ENCODE data around the gene RAPGEF3.

RAPGEF3 gene

DNA sequence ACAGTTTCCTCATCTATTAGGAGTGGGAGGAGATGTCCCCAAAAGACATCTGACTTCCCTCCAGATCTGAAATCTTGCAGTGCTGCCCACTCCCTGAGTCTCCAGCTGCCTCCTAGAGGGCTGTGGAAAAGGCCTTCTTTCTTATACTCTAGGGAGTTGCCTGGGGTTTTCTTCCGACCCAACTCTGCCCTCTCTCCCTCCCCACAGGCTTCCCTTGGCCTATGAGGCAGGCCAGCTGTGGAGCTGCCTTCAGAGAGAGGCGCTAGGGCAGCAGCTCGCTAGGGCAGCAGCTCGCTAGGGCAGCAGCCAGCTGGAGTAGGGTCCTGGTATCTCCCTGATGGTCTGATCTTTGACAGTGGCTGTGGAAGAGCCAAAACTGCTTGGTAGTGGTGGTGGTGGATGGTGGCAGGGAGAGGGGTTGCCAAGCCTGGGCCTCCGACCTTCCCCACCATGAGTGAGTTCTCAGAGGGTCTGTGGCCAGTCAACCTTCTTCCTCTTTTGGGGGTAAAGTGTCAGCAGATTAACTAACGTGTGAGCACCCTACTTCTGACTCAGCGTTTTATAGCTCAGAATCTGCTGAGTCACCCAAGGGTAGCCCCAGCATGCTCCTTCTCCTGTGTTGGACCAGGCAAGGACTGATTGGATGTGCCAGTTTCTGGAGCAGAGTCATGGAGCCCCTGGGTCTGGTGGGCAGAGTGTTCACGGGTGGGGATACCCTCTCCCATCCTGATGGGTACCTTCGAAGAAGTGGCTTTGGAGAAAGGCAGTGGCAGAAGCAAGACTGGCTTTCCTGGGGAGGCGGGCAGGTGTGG lies 16.6 kb upstream of the RAPGEF3 start:
- DNase-seq = no peak

DNA sequence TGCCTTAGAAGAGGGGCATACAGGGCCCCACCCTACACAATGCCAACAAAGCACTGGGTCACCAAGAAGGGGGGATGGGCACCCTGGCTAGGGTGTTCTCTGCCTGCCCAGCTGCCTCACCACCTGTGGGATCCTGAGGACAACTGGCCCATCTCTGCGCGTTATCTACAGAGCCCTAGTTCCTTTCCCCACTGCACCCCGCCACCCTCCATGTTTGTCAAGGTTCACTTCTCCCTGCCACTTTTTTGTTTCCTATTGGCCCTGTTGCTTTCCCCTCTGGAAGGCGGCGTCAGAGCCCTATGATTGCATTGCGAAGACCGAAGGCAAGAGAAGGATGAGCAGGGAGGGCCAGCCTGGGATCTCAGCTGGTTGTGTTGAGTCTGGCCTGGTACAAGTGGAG lies 16.0 kb upstream of the RAPGEF3 start:
- DNase-seq = no peak

DNA sequence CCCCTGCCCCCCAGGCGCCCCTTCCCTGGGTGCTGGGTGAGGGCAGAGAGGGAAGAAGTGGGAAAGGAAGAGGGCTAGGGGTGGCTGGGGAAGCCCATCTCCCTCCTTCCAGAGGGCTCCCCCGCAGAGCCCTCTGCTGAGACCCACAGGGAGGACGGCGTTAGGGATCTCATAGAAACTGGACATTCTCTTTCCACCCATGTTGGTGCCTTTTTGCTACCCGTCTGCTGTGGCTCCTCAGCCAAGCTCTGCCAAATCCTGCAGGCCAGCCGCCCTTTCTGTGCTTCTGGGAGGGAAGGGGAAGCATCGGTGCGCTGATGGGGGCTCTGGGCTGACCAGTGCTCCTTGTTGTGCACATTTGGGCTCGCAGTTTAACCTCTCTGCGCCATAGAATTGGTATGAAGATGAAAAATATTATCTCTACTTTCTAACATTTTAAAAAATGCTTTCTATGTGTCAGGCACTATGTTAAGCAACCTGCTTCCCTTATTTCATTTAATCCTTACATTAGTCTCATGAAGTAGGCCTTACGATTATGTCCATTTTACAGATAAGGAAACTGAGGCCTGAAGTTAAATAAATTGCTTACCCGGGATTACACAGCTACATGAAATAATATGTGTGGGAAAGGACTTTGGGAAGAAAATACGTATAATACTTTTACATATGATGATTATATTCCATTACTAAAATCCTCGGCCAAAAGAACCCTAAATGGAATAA lies 15.3 kb upstream of the RAPGEF3 start:
- no peak for DNase-seq

DNA sequence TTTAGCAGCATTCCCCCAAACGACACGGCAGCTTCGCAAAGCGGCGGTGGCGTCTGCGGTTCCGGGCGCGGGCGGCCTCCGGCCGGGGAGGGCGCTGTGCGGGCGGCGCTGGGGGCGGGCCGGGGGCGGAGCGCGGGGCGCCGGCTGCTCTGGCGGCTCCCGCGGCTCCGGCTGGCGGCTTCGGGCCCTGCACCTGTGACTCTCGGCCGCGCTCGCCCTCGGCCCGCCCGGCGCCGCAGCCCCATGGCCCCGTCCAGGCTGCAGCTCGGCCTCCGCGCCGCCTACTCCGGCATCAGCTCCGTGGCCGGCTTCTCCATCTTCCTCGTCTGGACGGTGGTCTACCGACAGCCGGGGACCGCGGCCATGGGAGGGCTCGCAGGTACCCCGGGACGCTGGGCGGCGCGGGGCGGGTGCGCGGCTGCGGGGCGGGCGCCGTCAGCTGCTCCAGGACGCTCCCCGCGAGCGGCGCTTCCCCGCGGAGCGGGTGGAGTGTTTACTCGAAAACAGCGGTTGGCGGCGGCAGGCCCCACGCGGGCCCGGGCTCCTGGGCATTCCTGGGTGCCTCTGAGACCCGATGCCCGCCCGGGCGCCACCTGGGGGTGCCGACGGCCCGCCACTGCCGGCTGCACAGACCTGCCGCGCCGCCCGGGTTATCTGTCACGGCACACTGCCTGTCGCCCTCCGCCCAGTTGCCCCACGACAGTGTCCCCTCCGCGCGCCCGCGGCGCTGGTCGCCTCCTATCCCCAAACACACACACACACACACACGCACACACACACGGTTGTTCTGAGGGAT lies 14.6 kb upstream of the RAPGEF3 start, which contains the start of gene SLC48A1:
SLC48A1 (plus strand) TSS at position 177 of the 796 bp plus-strand sequence; CDS start at position 244, 67 bp downstream.
- DNase-seq = peak; percentile 42

DNA sequence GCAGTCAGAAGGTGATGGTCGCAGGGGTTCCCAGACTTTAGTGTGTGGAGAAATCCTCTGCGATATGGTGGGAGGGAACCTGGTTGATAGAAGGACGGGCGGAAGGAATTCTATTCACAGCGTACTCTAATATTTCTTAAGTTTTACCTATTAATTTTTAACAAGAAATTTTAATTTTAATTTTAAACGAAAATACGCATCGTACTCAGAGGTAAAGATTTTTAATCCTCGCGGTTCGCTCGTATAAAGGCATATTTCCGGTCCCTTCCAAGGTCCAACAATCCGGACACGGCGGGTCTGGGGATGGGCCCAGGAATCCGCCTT lies 14.0 kb upstream of the RAPGEF3 start:
- DNase-seq = no peak

DNA sequence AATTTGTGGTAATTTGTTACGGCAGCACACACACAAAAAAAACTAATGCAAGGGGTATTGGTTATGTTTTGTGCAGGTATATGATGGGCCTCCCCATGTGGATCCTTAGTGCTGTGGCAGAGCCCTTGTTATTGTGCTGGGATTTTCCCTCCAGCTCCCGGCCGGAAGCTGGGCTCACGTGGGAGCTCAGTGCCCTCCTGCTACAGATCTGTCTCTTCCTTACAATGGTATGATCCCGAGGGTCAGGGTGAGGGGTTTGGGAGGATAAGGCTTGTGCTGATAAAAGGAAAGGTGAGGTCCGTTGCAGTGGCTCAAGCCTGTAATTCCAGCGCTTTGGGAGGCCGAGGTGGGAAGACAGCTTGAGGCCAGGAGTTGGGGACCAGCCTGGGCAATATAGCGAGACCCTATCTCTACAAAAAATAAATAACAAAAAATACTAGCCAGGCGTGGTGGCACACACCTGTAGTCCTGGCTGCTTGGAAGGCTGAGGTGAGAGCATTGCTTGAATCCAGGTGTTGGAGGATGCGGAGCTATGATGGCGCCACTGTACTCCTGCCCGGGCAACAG lies 13.5 kb upstream of the RAPGEF3 start:
- no peak for DNase-seq

DNA sequence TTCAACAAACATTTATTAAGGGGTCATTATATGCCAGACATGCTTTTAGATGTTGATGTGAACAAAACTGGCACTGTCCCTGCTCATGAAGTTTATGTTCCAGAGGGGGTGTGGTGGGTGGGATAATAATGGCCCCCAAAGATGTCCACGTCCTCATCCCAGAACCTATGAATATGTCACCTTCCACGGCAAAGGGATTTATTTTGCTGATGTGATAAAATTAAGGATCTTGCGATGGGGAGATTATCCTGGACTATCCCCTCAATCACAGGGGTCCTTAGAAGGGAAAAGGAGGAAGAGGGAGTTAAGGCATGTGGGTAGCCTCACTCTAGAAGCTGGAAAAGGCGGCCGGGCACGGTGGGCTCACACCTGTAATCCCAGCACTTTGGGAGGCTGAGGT lies 12.6 kb upstream of the RAPGEF3 start:
- DNase-seq = no peak

DNA sequence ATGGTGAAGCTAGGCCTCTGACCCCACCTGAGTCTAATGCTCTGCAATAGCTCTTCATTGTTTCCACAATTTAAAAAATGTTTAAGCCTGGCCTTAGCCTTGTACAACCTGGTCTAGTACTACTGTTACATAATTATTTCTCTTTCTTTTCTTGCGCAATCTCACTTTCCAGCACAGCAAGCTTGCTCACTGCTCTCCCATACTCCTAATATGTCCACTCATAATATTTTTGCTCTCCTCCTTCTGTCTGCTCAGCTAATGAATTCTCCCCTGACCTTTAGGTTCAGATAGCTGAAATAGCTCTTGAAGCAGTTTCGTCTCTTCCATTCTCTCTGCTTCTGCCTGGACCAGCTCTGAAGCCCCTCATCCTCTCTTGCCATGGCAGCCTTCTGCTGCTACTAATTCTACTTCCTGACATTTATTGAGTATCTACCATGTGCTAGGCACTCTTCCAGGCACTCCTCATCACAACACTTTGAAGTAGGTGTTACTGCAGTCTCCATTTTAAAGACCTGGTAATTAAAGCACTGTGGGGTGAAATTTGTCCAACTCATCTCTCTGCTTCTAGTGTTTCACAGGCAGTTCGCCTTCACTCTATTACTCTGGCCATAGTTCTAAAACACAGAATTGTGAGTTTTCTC lies 11.5 kb upstream of the RAPGEF3 start:
- no peak for DNase-seq

DNA sequence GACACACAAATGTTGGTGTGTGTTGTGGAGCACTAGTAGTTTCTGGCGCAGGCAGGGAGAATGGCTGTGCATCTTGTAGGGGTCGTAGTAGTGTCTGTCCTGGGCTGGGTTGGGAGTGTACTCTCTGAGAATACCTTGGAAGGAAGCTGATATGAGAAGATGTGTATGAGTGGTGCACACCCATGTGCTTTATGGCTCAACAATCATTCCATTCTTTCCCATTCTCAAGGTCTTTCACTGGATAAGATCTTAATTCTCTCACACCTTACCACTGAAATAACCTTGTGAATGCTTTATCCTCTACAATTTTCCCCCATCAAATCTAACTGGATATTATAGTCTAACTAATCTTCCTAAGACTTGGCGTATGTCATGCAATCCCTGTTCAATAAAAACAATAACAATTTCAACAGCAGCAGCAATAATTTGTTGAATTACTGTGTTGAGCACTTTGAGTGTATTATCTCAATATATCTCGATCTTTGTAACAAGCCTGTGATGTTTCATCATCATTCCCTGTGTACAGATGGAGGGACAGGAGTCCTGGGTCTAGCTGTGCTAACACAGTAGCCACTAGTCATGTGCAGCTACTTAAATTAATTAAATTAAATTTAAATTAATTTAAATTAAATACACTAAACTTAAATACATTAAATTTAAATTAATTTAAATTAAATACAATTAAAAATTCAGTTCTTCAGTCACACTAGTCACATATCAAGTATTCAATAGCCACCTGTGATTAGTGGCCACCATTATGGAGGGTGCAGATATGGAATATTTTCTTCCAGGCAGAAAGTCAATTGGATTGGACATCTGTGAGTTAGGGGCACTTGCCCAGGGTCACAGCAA lies 10.8 kb upstream of the RAPGEF3 start:
- DNase-seq = no peak

DNA sequence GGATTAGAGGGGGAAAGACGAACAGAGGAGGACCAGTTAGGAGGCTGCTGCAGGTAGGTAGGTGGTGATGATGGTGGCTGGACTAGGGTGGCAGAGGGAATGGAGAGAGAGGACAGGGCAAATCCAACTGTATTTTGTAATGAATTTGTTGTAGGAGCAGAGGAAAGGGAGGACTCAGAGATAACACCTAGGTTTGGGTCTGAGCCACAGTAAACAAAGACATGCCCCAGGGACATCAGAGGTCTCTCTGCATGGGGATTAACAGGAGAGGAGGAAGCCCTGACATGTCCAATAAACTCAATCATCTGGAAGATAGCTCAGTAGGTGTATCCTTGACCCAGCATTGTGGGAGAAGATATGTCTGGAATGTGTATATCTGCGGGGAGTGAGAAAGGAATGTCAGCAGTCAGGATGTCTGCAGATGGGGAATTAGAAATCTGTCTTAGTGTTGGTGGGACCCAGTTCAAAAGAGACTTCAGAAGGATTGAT lies 9.7 kb upstream of the RAPGEF3 start:
- DNase-seq = no peak

DNA sequence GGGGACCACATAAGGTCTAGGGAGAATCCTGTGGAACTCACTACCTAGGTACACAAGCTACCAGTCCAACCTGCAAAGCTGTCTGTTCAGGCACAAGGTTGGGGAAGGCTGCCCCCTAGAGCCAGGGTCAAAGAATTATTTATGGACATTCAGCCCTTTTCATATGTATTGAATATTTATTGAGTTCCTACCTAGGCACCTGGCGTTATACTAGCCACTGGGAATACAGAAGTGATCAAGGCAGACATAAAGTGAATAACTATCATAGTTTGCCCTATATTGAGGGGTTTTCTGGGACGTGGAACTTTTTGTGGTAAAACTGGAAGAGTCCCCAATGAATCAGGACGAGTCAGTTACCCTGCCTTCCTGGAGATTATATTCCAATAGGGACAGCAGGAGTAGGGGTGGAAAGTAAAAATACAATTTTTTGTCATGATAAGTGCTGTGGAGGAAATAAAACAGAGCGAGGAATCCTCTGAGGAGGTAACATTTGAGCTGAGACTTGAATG lies 8.6 kb upstream of the RAPGEF3 start:
- DNase-seq = peak; percentile 40

DNA sequence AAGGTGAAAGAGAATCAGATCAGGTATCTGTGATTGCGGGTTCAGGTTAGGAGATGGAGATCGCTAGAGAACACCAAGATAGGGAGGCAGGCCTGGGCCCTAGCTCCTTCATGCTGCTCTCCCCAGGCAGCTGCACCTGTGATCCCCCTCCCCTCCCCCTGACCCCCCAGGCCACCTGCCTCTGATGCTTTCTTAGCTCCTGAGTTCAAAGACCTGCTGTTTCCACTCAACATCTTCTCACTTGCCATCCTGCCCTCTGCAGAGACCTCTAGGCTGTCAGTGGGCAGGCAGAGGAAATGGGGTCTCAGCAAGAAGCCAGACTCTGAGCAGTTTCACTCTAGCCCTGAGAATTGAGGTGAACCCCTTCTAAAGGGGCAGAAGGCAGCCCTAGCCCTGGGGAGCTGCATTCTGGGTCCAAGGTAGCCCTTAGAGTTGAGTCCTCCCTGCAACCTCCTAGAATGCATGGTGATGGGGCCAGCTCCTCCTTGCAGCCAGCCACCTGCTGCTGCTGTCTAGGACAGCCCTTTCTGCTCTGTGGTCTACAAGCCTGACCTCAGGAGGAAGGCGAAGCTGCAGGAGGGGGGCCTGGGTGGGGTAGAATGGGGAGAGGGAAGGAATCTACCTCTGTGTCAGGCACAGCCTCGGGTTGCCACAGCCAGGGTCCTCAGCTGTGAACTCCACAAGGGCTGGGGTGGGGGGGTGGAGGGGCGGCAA lies 8.0 kb upstream of the RAPGEF3 start:
- DNase-seq = no peak

DNA sequence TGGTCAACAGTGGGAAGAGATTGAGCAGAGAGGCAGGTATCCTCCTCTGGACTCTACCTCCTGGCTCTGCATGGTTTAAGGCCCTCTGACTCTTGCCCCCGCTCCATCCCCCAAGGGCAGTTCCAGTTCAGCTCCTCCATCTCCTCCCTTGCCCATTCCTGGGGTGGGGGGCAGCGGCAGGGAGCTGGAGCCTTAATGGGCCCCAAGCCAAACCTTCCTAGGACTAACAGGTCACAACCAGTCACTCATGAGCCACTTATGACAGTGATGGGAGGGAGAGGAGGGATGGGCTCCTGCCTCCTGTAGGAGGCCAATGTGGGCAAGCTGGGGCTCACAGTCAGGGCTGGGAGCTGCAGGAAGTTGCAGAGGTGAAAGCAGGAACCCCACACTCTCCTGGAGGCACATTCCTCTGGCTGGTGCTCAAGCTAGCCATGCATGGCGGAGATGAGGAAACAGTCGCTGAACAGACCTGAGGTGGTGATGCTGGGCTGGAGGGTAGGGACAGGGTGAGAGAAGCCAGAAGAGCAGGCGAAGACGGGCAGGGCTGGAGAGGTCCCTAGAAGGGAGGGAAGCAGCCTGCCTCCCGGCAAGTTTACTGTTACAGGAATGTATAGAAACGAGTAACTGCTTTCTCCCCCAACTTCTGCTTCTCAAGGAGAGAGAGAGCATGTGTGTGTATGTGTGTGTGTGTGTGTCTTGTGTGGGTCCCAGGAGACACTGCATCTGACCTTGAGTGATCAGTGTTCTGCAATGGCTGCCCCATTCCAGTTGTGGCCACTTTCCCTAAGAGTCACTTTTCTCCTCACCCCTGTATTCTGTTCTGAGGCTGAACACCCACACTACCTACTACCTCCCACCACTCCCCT lies 5.0 kb upstream of the RAPGEF3 start:
- no peak for DNase-seq

DNA sequence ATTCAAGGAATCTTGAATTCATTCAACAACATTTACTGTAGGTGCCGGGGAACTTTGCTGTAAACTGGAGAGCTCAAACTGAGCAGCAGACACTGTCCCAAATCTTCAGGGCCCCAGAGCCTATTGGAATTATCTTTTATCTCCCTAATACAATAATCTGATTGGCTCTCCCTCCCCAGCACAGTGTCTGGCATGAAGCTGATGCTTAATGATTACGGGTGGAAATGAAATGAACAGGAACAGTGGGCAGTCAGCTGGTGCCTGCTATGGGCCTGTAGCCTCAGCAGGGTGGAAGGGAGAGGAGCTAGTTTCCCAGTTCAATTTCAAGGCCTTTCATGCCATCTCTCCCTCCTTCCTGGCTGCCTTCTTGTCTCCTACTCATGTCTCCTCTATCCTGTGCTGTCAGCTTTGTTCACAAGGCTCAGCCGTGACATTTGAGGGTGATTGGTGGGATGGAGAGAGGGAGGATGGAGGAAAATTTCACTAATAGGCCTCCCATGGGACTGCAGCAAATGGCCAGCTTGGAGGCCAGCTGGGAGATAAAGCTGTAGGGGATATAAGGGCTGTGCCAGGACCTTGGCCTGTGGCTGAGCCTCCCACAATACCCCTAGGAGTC lies 4.3 kb upstream of the RAPGEF3 start:
- DNase-seq = no peak

DNA sequence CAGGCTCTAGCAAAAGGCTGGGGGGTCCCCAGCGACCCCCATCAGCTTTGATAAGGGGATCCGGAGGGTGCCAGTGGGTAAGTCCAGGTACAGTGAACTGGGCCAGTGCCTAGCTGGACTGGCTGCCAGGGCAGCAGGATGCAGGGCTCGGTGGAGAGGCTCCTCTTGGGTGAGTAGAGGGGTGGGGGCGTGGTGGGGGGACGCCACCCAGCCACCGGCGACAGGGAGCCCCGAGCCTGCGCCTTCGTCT lies 171 bp downstream of the RAPGEF3 start:
- no peak for DNase-seq

DNA sequence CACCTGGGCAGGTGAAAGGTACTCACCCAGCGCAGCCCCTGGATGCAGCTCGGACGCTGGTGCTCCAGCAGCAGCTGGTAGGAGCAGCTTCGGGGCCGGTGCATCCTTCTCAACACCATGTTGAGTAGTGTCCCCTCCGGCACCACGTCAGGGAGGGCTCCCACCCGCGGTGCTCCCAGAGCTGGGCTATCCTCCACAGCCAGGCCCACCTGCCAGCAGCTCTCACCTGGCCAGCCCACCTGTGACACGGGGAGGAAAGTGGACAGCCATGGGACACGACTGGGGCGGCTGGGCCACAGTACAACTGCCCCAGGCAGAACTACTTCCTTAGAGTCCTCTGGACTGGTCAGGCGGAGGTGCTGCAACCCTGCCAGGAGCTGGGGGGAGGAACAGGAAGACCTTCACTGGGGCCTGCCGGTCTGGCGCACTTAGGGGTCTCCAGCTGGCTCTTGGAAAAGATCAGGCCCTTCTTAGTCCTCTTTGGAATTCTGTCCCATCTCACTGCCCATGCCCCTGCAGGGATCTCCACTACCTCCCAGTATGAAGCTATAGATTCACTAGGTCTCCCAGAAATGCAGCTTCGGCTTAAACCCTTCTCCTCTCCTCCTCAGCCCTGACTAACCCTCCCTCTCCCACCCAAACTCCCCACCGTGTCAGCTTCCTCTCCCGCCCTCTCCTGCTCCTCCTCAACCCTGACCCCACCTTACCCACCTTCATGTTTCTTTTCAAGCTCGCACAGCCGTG lies 668 bp downstream of the RAPGEF3 start:
- no peak for DNase-seq

DNA sequence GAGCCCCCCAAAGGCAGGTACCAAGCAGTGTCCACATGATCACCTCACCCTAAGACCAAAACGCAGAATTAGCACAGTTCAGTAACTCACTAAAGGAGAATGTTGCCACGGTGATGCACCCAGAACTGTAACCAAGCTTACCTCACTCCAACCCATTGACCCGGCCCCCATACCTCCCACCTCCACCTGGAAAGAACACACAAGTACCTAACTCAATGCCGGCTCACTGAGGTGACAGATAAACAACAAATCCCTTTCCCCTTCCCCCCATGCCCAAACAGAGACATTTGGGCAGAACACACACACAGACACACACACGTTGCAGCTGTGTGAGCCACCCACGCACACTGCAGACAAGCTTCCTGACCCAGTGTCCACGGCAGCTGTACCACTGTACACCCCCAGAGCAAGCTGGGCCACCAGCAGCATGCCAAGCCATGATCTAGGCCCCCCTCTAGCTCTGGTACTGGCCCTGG lies 1.3 kb downstream of the RAPGEF3 start:
- no peak for DNase-seq

Data from NCI-H1436 (cell line).